GM12878 (cell line): Measurements from ENCODE around the gene ANXA11. TPM values are rescaled to one million over a fixed set of nuclear protein-coding genes. Genes with fewer than 3 reads are reported as not detected.

ENCODE experiments used
- CBFB ChIP-seq: IDR thresholded peaks from 2 replicates; pipeline ENCODE4 v1.6.1; 2016; ENCODE audit warnings: antibody characterized with exemption, low read depth
- CHD4 ChIP-seq: fragments of 200-600 bp; sonication (generic); IDR thresholded peaks from 2 replicates; pipeline ENCODE4 v1.6.1; 2016; ENCODE audit warnings: mild to moderate bottlenecking
- FOS ChIP-seq: IDR thresholded peaks from 3 replicates; pipeline ENCODE4 v1.6.1; 2011; ENCODE audit warnings: borderline replicate concordance; ENCODE audit not compliant: insufficient read length; ENCODE audit errors: extremely low read depth
- IRF4 ChIP-seq: IDR thresholded peaks from 2 replicates; pipeline ENCODE4 v1.6.1; 2011; ENCODE audit warnings: low read depth, low read length
- MEF2B ChIP-seq: fragments of 450-650 bp; IDR thresholded peaks from 2 replicates; pipeline ENCODE4 v1.6.1; 2018; ENCODE audit warnings: mild to moderate bottlenecking, moderate library complexity; ENCODE audit not compliant: partially characterized antibody, poor library complexity, severe bottlenecking
- MXI1 ChIP-seq: fragments of 150-350 bp; IDR thresholded peaks from 2 replicates; pipeline ENCODE4 v1.6.1; 2011; ENCODE audit warnings: low read depth, mild to moderate bottlenecking, inconsistent platforms, low read length, improper control_type of control experiment
- NR2C2 ChIP-seq: IDR thresholded peaks from 2 replicates; pipeline ENCODE4 v1.6.1; 2011; ENCODE audit warnings: borderline replicate concordance, low read depth; ENCODE audit not compliant: control insufficient read depth, insufficient read length
- PKNOX1 ChIP-seq: fragments of 450-650 bp; IDR thresholded peaks from 2 replicates; pipeline ENCODE4 v1.6.1; 2016; ENCODE audit warnings: mild to moderate bottlenecking
- RAD51 ChIP-seq: fragments of 450-650 bp; IDR thresholded peaks from 2 replicates; pipeline ENCODE4 v1.6.1; 2016; ENCODE audit warnings: moderate library complexity, mild to moderate bottlenecking, inconsistent platforms
- RCOR1 ChIP-seq: conservative IDR thresholded peaks from 2 replicates; pipeline ENCODE4 v1.6.1; 2012; ENCODE audit warnings: low read depth, low read length, improper control_type of control experiment
- SIN3A ChIP-seq: IDR thresholded peaks from 2 replicates; pipeline ENCODE4 v1.6.1; 2012; ENCODE audit warnings: low read depth, low read length, improper control_type of control experiment
- SKIL ChIP-seq: fragments of 450-650 bp; IDR thresholded peaks from 2 replicates; pipeline ENCODE4 v1.6.1; 2017; ENCODE audit warnings: mild to moderate bottlenecking, low read depth, inconsistent platforms; ENCODE audit not compliant: poor library complexity, severe bottlenecking
- TCF12 ChIP-seq: IDR thresholded peaks from 2 replicates; pipeline ENCODE4 v1.6.1; 2011; ENCODE audit warnings: low read depth, mild to moderate bottlenecking, low read length
- TCF3 ChIP-seq: IDR thresholded peaks from 2 replicates; pipeline ENCODE4 v1.6.1; 2012; ENCODE audit warnings: low read depth, mild to moderate bottlenecking, low read length, borderline replicate concordance; ENCODE audit not compliant: insufficient read depth
- YY1 ChIP-seq: IDR thresholded peaks from 2 replicates; pipeline ENCODE4 v1.6.1; 2011; ENCODE audit warnings: low read depth, mild to moderate bottlenecking, low read length
- polyA plus RNA-seq, 11 experiments: library from polyadenylated mRNA; depleted of rRNA in 4 of 11; unstranded in 6 of 11; stranded (reverse) in 5 of 11; fragments of >200 nt; fragmentation: Nextera tagmentation in 4 of 11; fragmentation: Illumina TruSeq in 1 of 11; extraction: Ambion mirVana in 4 of 11; extraction: Trizol in 1 of 11; gene quantifications; 1 replicate in 1 of 11; 2 replicates in 10 of 11; pipeline versions ENCODE4 v1.2.1 to v1.2.3, GENCODE V29; 2011 to 2016; ENCODE audit warnings: inconsistent platforms in 2 of 11, missing spikeins in 2 of 11, low read depth in 1 of 11
- total RNA-seq, 4 experiments: library from RNA; depleted of rRNA in 3 of 4; stranded (reverse); fragments of >200 nt in 3 of 4; fragmentation: Illumina TruSeq in 1 of 4; extraction: Trizol in 1 of 4; gene quantifications; 2 replicates each; pipeline versions ENCODE4 v1.2.1 to v1.2.3, GENCODE V29; 2013 to 2021
- TF ChIP-seq, protein P1 (sequence below): IDR thresholded peaks from 2 replicates; pipeline ENCODE4 v1.6.1; 2012; ENCODE audit warnings: low read depth, low read length, improper control_type of control experiment
- TF ChIP-seq, protein P2 (sequence below): IDR thresholded peaks from 2 replicates; pipeline ENCODE4 v1.6.1; 2011; ENCODE audit warnings: low read depth, low read length, improper control_type of control experiment, borderline replicate concordance
- TF ChIP-seq, protein P3 (sequence below): IDR thresholded peaks from 2 replicates; pipeline ENCODE4 v1.6.1; 2012; ENCODE audit warnings: mild to moderate bottlenecking, low read depth, low read length

Gene ANXA11
- total and polyA plus RNA-seq, 10 of the 15 experiments (the other 5 are each of a cell fraction or from before 2014, with no cell fraction given): 25.0 to 129 (median 72.2) TPM

- TF ChIP-seq NR2C2 (peak; percentile 65), YY1 (no peak), RCOR1 (0 out of 2 replicates have a peak, but pooled peaks have one; percentile 35), MXI1 (peak; percentile 82; the same call in 1 of the 2 replicates), CHD4 (no peak), TCF3 (no peak), CBFB (no peak), IRF4 (no peak), TCF12 (no peak), SKIL (peak; percentile 79), FOS (no peak), SIN3A (peak; percentile 86), RAD51 (peak; percentile 96), PKNOX1 (peak; percentile 60), MEF2B (peak; percentile 50)
- TF ChIP-seq, protein P1, sequence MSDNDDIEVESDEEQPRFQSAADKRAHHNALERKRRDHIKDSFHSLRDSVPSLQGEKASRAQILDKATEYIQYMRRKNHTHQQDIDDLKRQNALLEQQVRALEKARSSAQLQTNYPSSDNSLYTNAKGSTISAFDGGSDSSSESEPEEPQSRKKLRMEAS: peak; percentile 42; the same call in 1 of the 2 replicates
- TF ChIP-seq, protein P2, sequence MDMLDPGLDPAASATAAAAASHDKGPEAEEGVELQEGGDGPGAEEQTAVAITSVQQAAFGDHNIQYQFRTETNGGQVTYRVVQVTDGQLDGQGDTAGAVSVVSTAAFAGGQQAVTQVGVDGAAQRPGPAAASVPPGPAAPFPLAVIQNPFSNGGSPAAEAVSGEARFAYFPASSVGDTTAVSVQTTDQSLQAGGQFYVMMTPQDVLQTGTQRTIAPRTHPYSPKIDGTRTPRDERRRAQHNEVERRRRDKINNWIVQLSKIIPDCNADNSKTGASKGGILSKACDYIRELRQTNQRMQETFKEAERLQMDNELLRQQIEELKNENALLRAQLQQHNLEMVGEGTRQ: peak; percentile 72
- TF ChIP-seq, protein P3, sequence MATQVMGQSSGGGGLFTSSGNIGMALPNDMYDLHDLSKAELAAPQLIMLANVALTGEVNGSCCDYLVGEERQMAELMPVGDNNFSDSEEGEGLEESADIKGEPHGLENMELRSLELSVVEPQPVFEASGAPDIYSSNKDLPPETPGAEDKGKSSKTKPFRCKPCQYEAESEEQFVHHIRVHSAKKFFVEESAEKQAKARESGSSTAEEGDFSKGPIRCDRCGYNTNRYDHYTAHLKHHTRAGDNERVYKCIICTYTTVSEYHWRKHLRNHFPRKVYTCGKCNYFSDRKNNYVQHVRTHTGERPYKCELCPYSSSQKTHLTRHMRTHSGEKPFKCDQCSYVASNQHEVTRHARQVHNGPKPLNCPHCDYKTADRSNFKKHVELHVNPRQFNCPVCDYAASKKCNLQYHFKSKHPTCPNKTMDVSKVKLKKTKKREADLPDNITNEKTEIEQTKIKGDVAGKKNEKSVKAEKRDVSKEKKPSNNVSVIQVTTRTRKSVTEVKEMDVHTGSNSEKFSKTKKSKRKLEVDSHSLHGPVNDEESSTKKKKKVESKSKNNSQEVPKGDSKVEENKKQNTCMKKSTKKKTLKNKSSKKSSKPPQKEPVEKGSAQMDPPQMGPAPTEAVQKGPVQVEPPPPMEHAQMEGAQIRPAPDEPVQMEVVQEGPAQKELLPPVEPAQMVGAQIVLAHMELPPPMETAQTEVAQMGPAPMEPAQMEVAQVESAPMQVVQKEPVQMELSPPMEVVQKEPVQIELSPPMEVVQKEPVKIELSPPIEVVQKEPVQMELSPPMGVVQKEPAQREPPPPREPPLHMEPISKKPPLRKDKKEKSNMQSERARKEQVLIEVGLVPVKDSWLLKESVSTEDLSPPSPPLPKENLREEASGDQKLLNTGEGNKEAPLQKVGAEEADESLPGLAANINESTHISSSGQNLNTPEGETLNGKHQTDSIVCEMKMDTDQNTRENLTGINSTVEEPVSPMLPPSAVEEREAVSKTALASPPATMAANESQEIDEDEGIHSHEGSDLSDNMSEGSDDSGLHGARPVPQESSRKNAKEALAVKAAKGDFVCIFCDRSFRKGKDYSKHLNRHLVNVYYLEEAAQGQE: no peak
Measured at GRCh38 chr10:80202934-80203834, 2.2 kb downstream of the ANXA11 start (continued).
